Choroid plexus epithelial cell (primary cell): ENCODE data around the gene SYT8.

Experiments
- DNase-seq: peaks from one replicate; pipeline ENCODE4 v3.0.0-alpha.2; 2010; ENCODE audit warnings: low read depth
- H3K4me3 ChIP-seq: 2 replicates; pipeline ENCODE4 v1.5.1; 2011; ENCODE audit warnings: low read depth, mild to moderate bottlenecking, control low read depth, low read length, moderate library complexity
- CTCF ChIP-seq: conservative IDR thresholded peaks from 2 replicates; pipeline ENCODE4 v1.5.1; 2011; ENCODE audit warnings: low read depth, mild to moderate bottlenecking, control low read depth, inconsistent platforms, low read length, moderate library complexity

The SYT8 gene

DNA sequence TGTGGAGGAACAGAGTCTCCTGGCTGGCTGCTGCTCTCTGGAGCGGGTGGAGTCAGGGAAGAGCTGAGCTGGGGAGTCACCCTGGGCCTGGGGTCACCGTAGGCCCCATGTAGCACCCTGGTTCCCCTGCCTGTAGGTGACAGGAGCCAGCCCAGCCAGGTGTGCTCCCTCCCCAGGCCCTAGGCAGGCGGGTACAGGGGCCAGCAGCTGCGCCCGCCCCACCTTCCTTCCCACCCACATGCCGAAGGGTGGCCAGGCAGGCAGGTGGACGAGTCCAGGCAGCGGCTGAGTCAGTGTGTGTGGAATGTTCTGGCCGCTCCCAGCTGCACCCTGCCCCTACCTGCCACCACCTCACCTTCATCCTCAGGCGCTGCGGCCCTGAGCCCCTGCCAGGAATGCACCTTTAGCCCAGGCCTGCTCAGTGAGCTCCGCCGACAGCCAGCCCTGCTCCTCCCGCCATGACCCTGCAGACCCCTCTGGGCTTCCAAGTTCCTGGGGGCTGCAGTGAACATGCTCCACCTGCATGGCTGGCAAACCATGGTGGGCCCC, 654 bp upstream of the SYT8 start:
- no peak overlapping the region for H3K4me3 ChIP-seq
- no peak for TF ChIP-seq CTCF
- no peak for DNase-seq

DNA sequence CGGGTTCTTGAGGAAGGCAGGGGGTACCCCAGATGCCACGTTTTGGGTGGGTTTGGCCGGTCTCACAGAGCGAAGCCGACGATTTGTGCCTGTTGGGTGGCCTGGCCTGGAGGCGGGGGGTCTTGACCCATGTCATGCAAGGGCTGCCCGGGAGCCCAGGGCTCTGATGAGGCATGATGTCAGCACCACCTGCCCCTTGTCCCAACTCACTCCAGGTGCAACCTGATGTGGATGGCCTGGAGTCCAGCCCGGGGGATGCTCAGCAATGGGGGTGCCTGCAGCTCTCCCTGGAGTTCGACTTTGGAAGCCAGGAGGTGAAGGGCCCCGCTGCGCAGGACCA, 851 bp downstream of the SYT8 start:
- no peak for DNase-seq
- H3K4me3 ChIP-seq = no peak overlapping the region
- no peak for TF ChIP-seq CTCF

DNA sequence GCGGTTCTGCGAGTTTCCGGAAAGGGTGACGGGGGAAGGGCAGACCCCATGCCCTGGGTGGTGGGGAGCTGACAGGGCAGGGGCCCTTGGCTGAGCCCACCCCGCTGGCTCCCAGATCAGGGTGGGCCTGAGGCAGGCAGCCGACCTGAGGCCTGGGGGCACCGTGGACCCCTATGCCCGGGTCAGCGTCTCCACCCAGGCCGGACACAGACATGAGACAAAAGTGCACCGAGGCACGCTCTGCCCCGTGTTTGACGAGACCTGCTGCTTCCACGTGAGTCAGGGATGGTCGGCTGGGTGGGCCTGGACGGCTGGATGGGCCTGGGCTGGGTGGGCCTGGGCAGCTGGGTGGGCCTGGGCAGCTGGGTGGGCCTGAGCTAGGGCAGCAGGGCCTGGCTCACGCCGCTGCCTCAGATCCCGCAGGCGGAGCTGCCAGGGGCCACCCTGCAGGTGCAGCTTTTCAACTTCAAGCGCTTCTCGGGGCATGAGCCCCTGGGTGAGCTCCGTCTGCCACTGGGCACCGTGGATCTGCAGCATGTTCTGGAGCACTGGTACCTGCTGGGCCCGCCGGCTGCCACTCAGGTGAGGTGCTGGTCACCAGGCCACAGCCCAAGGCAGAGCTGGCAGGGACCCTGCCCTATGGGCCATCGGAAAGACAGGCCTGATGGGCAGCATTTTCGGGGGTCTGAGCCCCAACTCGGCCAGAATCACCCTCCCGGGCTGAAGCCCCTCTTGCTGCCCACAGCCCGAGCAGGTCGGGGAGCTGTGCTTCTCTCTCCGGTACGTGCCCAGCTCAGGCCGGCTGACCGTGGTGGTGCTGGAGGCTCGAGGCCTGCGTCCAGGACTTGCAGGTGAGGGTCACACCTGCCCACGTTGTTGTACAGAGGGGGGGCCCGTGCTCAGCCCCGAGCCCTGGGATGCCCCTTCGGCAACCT, 1.5 kb downstream of the SYT8 start:
- DNase-seq = no peak
- no peak for TF ChIP-seq CTCF
- H3K4me3 ChIP-seq = no peak overlapping the region

DNA sequence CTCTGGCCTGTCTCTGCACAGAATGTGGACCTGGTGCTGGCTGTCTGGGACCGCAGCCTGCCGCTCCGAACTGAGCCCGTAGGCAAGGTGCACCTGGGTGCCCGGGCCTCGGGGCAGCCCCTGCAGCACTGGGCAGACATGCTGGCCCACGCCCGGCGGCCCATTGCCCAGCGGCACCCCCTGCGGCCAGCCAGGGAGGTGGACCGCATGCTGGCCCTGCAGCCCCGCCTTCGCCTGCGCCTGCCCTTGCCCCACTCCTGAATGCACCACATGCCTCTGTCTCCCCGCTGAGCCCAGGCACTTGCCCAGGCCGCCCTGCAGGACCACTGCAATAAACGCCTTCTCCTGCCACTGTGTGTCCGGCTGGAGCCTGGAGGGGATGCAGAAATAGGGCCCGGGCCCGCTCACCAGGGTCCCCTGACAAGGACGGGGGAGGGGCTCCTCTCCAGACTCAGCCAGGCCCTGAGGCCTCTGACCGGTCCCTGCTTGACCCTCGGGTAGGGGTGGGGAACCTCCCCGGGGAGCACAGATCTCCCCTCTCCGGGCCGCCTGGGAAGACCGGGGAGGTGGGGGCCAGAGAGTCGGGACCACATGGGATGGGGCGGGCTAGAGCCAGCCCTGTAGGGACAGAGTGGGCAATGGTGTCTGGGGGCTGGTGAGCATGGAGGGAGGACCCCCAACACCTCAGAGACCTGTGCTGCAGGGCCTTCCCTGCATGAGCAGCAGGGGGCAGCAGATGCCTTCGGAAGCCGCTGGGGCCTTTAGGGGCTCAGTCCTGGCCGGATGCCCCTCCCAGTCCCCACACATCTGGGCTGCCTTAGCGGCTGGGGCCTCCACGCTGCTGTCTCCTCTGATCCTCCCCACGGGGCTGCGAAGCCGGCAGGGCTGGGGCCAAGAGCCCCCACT, 2.6 kb downstream of the SYT8 start:
- DNase-seq = peak; percentile 62

DNA sequence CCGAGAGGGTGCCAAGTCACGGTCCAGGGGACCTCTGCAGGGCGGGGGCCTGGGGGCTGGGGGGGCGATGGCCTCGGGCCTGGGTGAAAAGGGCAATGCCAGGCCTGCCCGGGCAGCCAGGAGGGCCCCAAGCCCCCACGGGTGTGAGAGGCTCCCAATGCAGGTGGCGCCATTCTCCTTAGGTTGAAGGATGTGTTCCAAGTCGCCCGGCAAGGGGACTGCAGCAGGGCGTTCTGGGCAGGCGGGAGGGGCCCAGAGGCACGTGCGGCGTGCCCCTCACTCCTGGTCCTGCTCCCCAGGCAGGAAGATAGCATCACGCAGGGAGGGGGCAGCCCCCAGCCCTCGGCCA, 3.3 kb downstream of the SYT8 start:
- no peak for DNase-seq
- no peak overlapping the region for H3K4me3 ChIP-seq
- TF ChIP-seq CTCF = no peak

More for the DNA sequence above, 2.6 kb downstream of the SYT8 start:
- TF ChIP-seq CTCF = peak; percentile 93
- no peak overlapping the region for H3K4me3 ChIP-seq

- H3K4me3 ChIP-seq = no peak within 1 kb of the TSS
These were observed 3.8 kb downstream of the SYT8 start, which contains the start of gene TNNI2 for GRCh38 chr11:1838426-1839144. Gene TNNI2, plus strand, starts transcription at chr11:1838981. Its CDS starts 716 bp downstream, at chr11:1839697.

More at GRCh38 chr11:1838426-1839144, 3.8 kb downstream of the SYT8 start, which contains the start of gene TNNI2:
- TF ChIP-seq CTCF = no peak
- no peak for DNase-seq
